Adrenal gland (tissue), 5 donors: ENCODE measurements around the gene LRRTM4.

Source experiments
- CTCF ChIP-seq, 6 experiments: fragments of 450-650 bp in 4 of 6; fragments of 200-600 bp in 2 of 6; sonication (generic) in 1 of 6; IDR thresholded peaks; 1 replicate in 5 of 6; 2 replicates in 1 of 6; pipeline versions ENCODE4 v1.5.1 to v1.8.0; 2016 to 2021; ENCODE audit warnings: antibody characterized with exemption in 6 of 6, mild to moderate bottlenecking in 2 of 6, moderate library complexity in 1 of 6
- POLR2A ChIP-seq, 2 donors: fragments of 450-650 bp; IDR thresholded peaks; one replicate each; pipeline ENCODE4 v1.6.1; 2017; ENCODE audit warnings: antibody characterized with exemption in 2 of 2, mild to moderate bottlenecking in 2 of 2, moderate library complexity in 1 of 2
- donor health status: DM: no; HTN: no; CAD: no.

- TF ChIP-seq POLR2A (IDR thresholded peaks at IDR 0.05) (no peak), CTCF (IDR thresholded peaks at IDR 0.05) (no peak)
Observed at GRCh38 chr2:76977846-76978727, 544.1 kb downstream of the LRRTM4 start.
